ENCODE measurements around the gene ENO1.
"Not testable (repeated sequence)": the region's sequence is repeated elsewhere in the genome, so short reads cannot be mapped to it uniquely, and the experiment has no call there.

ENO1 gene

DNA sequence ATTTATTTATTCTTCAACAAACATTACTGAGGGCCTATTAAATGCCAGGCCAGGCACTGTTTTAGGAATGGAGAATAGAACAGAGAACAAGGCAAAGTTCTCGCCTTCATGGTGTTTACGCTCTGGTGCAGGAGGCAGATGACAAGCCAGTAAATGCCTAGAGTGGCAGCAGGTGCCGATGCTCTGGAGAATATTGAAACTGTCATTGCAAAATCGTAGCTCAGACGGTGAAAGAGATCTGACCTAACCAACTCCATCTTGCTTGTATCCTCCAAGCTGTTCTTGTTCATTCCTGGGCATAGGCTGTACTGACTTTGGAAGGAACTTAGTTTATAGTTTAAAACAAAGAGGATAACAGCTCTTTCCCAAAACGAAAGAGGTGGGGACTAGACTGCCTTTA is 13.5 kb upstream of the ENO1 start:
- Histone ChIP-seq H3K27me3 (ENCODE audit: insufficient read depth, low read length) (no peaks in the 10 kb centered on the region), H3K4me3 (ENCODE audit: low read length) (no peak overlapping the region), H3K4me1 (ENCODE audit: insufficient read depth, low read length) (no peaks in the 10 kb centered on the region), H3K36me3 (ENCODE audit: insufficient read depth, low read length) (no peaks in the 10 kb centered on the region), H3K27ac (ENCODE audit: low read depth, low read length) (no peak overlapping the region), H3K9me3 (ENCODE audit: insufficient read depth, low read depth, low read length) (no peaks in the 10 kb centered on the region), H3K9ac (ENCODE audit: low read depth, low read length) (no peak overlapping the region)
- 88% methylated on average over 6 of the region's 6 CpGs for WGBS

DNA sequence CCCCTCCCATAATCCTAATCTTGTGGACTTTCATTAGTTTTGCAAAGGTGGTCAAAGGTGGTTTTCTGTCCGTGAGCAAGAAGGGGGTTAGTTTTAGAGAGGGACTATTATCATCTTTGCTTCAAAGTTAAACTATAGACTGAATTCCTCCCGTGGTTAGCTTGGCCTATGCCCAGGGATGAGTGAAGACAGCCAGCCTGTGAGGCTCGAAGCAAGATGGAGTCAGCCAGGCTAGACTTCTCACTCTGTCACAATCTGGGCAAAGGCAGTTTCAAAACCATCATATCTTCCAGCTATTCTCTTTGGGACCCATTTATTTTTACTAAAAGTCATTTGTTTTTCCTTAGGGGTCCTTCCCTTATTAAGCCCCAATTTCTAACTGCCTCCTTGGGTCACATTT is 12.9 kb upstream of the ENO1 start:
- H3K27ac ChIP-seq (ENCODE audit: low read depth, low read length), result no peak overlapping the region
- WGBS, result 97% methylated on average over 3 of the region's 3 CpGs
- H3K36me3 ChIP-seq (ENCODE audit: insufficient read depth, low read length), result no peaks in the 10 kb centered on the region
- no peak overlapping the region for H3K4me3 ChIP-seq (ENCODE audit: low read length)
- H3K9me3 ChIP-seq (ENCODE audit: insufficient read depth, low read depth, low read length), result no peaks in the 10 kb centered on the region
- no peaks in the 10 kb centered on the region for H3K4me1 ChIP-seq (ENCODE audit: insufficient read depth, low read length)
- H3K27me3 ChIP-seq (ENCODE audit: insufficient read depth, low read length), result no peaks in the 10 kb centered on the region
- H3K9ac ChIP-seq (ENCODE audit: low read depth, low read length), result no peak overlapping the region

DNA sequence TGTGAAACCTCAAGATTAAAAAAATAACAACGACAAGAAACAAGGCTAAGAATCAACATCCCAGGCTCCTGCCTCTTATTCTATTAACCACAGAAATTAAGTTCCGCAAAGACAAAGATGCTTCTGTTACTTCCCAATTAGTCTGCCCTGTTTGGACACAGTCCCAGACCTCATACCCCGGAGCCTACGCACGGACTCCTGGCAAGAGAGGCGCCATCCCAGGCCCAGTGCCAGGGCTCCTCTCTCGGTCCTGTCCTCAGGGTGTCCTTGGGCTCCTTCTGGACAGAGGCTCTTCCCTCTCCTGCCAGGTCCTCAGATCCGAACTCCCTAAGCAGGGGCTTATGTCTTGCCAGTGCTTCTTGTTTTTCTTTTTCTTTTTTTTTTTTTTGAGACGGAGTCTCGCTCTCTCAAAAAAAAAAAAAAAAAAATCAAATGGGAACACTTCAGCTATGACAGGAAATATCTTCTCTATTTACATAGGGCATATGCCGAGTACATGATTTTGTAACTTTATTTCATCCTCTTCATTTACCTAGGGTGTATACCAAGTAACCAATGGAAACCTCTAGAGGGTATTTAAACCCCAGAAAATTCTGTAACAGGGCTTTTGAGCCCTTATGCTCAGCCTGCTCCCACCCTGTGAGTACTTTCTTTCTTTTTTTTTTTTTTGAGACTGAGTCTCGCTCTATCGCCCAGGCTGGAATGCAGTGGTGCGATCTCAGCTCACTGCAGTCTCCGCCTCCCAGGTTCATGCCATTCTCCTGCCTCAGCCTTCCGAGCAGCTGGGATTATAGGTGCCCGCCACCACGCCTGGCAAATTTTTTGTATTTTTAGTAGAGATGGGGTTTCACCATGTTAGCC is 11.7 kb upstream of the ENO1 start:
- H3K36me3 ChIP-seq (ENCODE audit: insufficient read depth, low read length), result no peaks in the 10 kb centered on the region
- no peak overlapping the region for H3K9ac ChIP-seq (ENCODE audit: low read depth, low read length)
- no peak overlapping the region for H3K4me3 ChIP-seq (ENCODE audit: low read length)
- H3K9me3 ChIP-seq (ENCODE audit: insufficient read depth, low read depth, low read length), result no peaks in the 10 kb centered on the region
- WGBS, result 86% methylated on average over 16 of the region's 18 CpGs
- peaks cover 4% of the 10 kb centered on the region; the same call in 1 of the 2 replicates for H3K4me1 ChIP-seq (ENCODE audit: insufficient read depth, low read length)
- no peaks in the 10 kb centered on the region for H3K27me3 ChIP-seq (ENCODE audit: insufficient read depth, low read length)
- no peak overlapping the region for H3K27ac ChIP-seq (ENCODE audit: low read depth, low read length)

DNA sequence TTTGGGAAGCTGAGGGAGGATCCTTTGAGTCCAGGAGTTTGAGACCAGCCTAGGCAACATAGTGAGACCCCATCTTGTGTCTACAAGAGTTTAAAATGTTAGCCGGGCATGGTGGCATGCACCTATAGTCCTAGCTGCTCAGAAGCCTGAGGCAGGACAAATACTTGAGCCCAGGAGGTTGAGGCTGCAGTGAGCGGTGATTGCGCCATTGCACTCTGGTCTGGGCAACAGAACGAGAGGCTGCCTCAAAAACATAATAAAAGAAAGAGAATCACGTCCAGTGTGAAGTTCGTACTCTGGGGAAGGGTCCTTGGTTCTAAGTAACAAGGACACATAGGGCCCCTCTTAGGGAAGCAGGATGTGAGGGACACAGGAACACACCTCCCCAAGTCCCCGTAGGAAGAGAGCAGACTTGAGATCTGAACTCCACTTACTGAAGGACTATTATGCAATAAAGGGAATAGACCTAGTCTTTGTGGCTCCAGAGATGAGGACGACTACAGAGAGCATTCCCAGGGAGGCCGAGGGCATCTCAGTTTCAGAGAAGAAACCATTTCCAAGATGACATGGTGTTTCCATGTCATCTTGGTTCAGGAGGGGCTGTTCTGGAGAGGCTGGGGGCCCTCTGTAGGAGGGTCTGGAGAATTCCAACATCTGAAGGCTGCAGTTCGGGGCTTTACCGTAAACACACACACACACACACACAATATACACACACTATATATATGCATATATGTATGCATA is 10.8 kb upstream of the ENO1 start:
- H3K4me1 ChIP-seq (ENCODE audit: insufficient read depth, low read length), result peaks cover 4% of the 10 kb centered on the region; the same call in 1 of the 2 replicates
- no peak overlapping the region for H3K4me3 ChIP-seq (ENCODE audit: low read length)
- 92% methylated on average over 9 of the region's 11 CpGs for WGBS
- H3K27ac ChIP-seq (ENCODE audit: low read depth, low read length), result no peak overlapping the region
- no peaks in the 10 kb centered on the region for H3K27me3 ChIP-seq (ENCODE audit: insufficient read depth, low read length)
- no peaks in the 10 kb centered on the region for H3K9me3 ChIP-seq (ENCODE audit: insufficient read depth, low read depth, low read length)
- no peak overlapping the region for H3K9ac ChIP-seq (ENCODE audit: low read depth, low read length)
- H3K36me3 ChIP-seq (ENCODE audit: insufficient read depth, low read length), result no peaks in the 10 kb centered on the region

- WGBS, result 97% methylated on average over 2 of the region's 2 CpGs
- Histone ChIP-seq H3K4me3 (ENCODE audit: low read length) (no peak overlapping the region), H3K27ac (ENCODE audit: low read depth, low read length) (no peak overlapping the region), H3K36me3 (ENCODE audit: insufficient read depth, low read length) (no peaks in the 10 kb centered on the region), H3K27me3 (ENCODE audit: insufficient read depth, low read length) (no peaks in the 10 kb centered on the region), H3K4me1 (ENCODE audit: insufficient read depth, low read length) (peaks cover 4% of the 10 kb centered on the region), H3K9ac (ENCODE audit: low read depth, low read length) (no peak overlapping the region), H3K9me3 (ENCODE audit: insufficient read depth, low read depth, low read length) (no peaks in the 10 kb centered on the region)
These were observed 8.1 kb upstream of the ENO1 start for GRCh38 chr1:8886589-8886988.

- not testable (repeated sequence) for H3K9me3 ChIP-seq (ENCODE audit: insufficient read depth, low read depth, low read length); H3K4me1 ChIP-seq (ENCODE audit: insufficient read depth, low read length); H3K36me3 ChIP-seq (ENCODE audit: insufficient read depth, low read length); H3K9ac ChIP-seq (ENCODE audit: low read depth, low read length); H3K4me3 ChIP-seq (ENCODE audit: low read length); H3K27me3 ChIP-seq (ENCODE audit: insufficient read depth, low read length); H3K27ac ChIP-seq (ENCODE audit: low read depth, low read length)
- WGBS, result 92% methylated on average over 9 of the region's 9 CpGs
These were observed 7.6 kb upstream of the ENO1 start for GRCh38 chr1:8886031-8886524.

DNA sequence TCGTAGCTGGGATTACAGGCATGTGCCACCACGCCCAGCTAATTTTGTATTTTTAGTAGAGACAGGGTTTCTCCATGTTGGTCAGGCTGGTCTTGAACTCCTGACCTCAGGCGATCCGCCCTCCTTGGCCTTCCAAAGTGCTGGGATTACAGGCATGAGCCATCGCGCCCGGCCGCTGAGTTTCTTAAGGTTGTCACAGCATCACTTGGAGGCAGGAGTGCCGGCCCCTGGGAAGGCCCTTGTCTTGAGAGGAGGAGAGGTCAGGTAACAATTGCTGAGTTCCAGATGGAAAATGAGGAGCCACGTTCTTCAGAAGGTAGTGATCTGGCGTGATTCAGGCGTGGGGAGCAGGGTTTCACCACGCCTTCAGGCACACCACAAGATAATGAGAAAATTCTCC is 5.6 kb upstream of the ENO1 start:
- not testable (repeated sequence) for H3K27me3 ChIP-seq (ENCODE audit: insufficient read depth, low read length); H3K4me3 ChIP-seq (ENCODE audit: low read length); H3K27ac ChIP-seq (ENCODE audit: low read depth, low read length); H3K9ac ChIP-seq (ENCODE audit: low read depth, low read length); H3K9me3 ChIP-seq (ENCODE audit: insufficient read depth, low read depth, low read length); H3K36me3 ChIP-seq (ENCODE audit: insufficient read depth, low read length)
- H3K4me1 ChIP-seq (ENCODE audit: insufficient read depth, low read length), result peaks cover 20% of the 10 kb centered on the region
- 66% methylated on average over 13 of the region's 13 CpGs for WGBS

DNA sequence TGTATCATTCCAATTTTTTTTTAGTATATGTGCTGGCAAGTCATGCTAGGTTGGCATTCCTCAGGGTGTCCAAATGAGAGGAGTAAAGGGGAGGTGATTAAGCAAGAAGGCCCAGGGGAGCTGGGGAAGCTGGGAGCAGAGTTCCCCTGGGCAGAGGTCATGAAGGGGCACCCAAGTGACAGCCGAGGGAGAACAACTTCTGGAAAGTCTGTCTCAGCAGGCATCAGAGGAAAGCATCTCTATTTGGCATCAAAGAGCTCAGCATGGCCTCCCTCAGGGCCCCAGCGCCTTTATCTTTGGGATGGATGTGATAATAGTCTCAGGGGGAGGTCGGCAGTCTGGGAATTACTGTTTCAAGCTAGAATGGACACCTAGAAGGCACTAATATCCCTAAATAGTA is 5.0 kb upstream of the ENO1 start:
- Histone ChIP-seq H3K36me3 (ENCODE audit: insufficient read depth, low read length) (no peaks in the 10 kb centered on the region), H3K9me3 (ENCODE audit: insufficient read depth, low read depth, low read length) (no peaks in the 10 kb centered on the region), H3K4me3 (ENCODE audit: low read length) (no peak overlapping the region), H3K4me1 (ENCODE audit: insufficient read depth, low read length) (peaks cover 20% of the 10 kb centered on the region), H3K27ac (ENCODE audit: low read depth, low read length) (no peak overlapping the region), H3K9ac (ENCODE audit: low read depth, low read length) (no peak overlapping the region), H3K27me3 (ENCODE audit: insufficient read depth, low read length) (0 out of 2 replicates have a peak, but pooled peaks cover 4% of the 10 kb centered on the region)
- WGBS, result 0% methylated on average over 3 of the region's 3 CpGs

- WGBS, result 14% methylated on average over 8 of the region's 9 CpGs
- Histone ChIP-seq H3K27me3 (ENCODE audit: insufficient read depth, low read length) (0 out of 2 replicates have a peak, but pooled peaks cover 4% of the 10 kb centered on the region), H3K9ac (ENCODE audit: low read depth, low read length) (peak overlapping the region; percentile 99), H3K27ac (ENCODE audit: low read depth, low read length) (peak overlapping the region; percentile 97), H3K4me1 (ENCODE audit: insufficient read depth, low read length) (peaks cover 29% of the 10 kb centered on the region), H3K9me3 (ENCODE audit: insufficient read depth, low read depth, low read length) (no peaks in the 10 kb centered on the region), H3K36me3 (ENCODE audit: insufficient read depth, low read length) (peaks cover 14% of the 10 kb centered on the region), H3K4me3 (ENCODE audit: low read length) (peak overlapping the region; percentile 96)
These were observed 1.6 kb upstream of the ENO1 start for GRCh38 chr1:8879922-8880676.

- Histone ChIP-seq H3K9ac (ENCODE audit: low read depth, low read length) (peak overlapping the region; percentile 99), H3K4me3 (ENCODE audit: low read length) (peak overlapping the region; percentile 96), H3K4me1 (ENCODE audit: insufficient read depth, low read length) (peaks cover 35% of the 10 kb centered on the region), H3K27me3 (ENCODE audit: insufficient read depth, low read length) (0 out of 2 replicates have a peak, but pooled peaks cover 4% of the 10 kb centered on the region), H3K27ac (ENCODE audit: low read depth, low read length) (peak overlapping the region; percentile 97), H3K9me3 (ENCODE audit: insufficient read depth, low read depth, low read length) (no peaks in the 10 kb centered on the region), H3K36me3 (ENCODE audit: insufficient read depth, low read length) (peaks cover 20% of the 10 kb centered on the region)
- WGBS, result 17% methylated on average over 11 of the region's 11 CpGs
These were observed 1.0 kb upstream of the ENO1 start for GRCh38 chr1:8879464-8879921.

Measured in HUES64 (cell line).